CD14-positive monocyte (primary cell): ENCODE results near the gene TSHZ2. TPM values are rescaled to one million over a fixed set of nuclear protein-coding genes. Genes with fewer than 3 reads are reported as not detected.

Experiments
- DNase-seq, 3 donors: peaks; one replicate each; pipeline ENCODE4 v3.0.0-alpha.2; 2011 to 2022
- H2AFZ ChIP-seq: 2 replicates; pipeline ENCODE4 v1.6.0; 2012; ENCODE audit warnings: mild to moderate bottlenecking, low read depth, low read length, inconsistent platforms; ENCODE audit not compliant: insufficient read depth, poor library complexity, severe bottlenecking
- H3K27ac ChIP-seq, 2 donors: 1 replicate in 1 of 2; 2 replicates in 1 of 2; pipeline ENCODE4 v1.5.1; 2012 to 2013; ENCODE audit warnings: low read length in 2 of 2, control low read depth in 1 of 2, inconsistent platforms in 1 of 2, low read depth in 1 of 2, mild to moderate bottlenecking in 1 of 2
- H3K27me3 ChIP-seq, 2 donors: one replicate each; pipeline versions ENCODE4 v1.6.0 to v1.6.1; 2011 to 2013; ENCODE audit warnings: low read length in 2 of 2; ENCODE audit not compliant: control insufficient read depth in 2 of 2, insufficient read depth in 2 of 2
- H3K36me3 ChIP-seq, 2 donors: replicated peaks in 1 of 2; 1 replicate in 1 of 2; 2 replicates in 1 of 2; pipeline versions ENCODE4 v1.5.1 to v1.6.1; 2012 to 2013; ENCODE audit warnings: low read length in 2 of 2, control low read depth in 1 of 2, inconsistent platforms in 1 of 2, mild to moderate bottlenecking in 1 of 2; ENCODE audit not compliant: insufficient read depth in 2 of 2, control insufficient read depth in 1 of 2
- H3K4me1 ChIP-seq, 2 donors: 1 replicate in 1 of 2; 2 replicates in 1 of 2; pipeline versions ENCODE4 v1.5.1 to v1.6.1; 2012 to 2013; ENCODE audit warnings: low read length in 2 of 2, control low read depth in 1 of 2, inconsistent platforms in 1 of 2, mild to moderate bottlenecking in 1 of 2, moderate library complexity in 1 of 2; ENCODE audit not compliant: insufficient read depth in 2 of 2, control insufficient read depth in 1 of 2
- H3K4me2 ChIP-seq: replicated peaks from 2 replicates; pipeline ENCODE3; 2012; ENCODE audit warnings: low read length, moderate library complexity, mild to moderate bottlenecking; ENCODE audit not compliant: poor library complexity, severe bottlenecking; ENCODE audit errors: extremely low read depth
- H3K4me3 ChIP-seq, 3 experiments: fragments of 200-600 bp in 1 of 3; sonication (generic) in 1 of 3; replicated peaks in 1 of 3; 1 replicate in 2 of 3; 2 replicates in 1 of 3; pipeline ENCODE4 v1.5.1; 2011 to 2013; ENCODE audit warnings: low read length in 3 of 3, mild to moderate bottlenecking in 3 of 3, control low read depth in 2 of 3, low read depth in 2 of 3, inconsistent platforms in 1 of 3, moderate library complexity in 1 of 3
- H3K79me2 ChIP-seq: 2 replicates; pipeline ENCODE4 v1.6.0; 2012; ENCODE audit warnings: mild to moderate bottlenecking, control low read depth, inconsistent platforms, low read length, moderate library complexity; ENCODE audit not compliant: insufficient read depth
- H3K9ac ChIP-seq: 2 replicates; pipeline ENCODE4 v1.6.0; 2017; ENCODE audit warnings: low read length, mild to moderate bottlenecking; ENCODE audit not compliant: insufficient read depth, poor library complexity, severe bottlenecking
- H3K9me3 ChIP-seq, 2 donors: replicated peaks in 1 of 2; 1 replicate in 1 of 2; 2 replicates in 1 of 2; pipeline versions ENCODE4 v1.5.1 to v1.6.1; 2012 to 2013; ENCODE audit warnings: low read length in 2 of 2, control low read depth in 1 of 2; ENCODE audit not compliant: control insufficient read depth in 1 of 2, insufficient read depth in 1 of 2
- H4K20me1 ChIP-seq: 2 replicates; pipeline ENCODE4 v1.6.0; 2012; ENCODE audit warnings: mild to moderate bottlenecking, low read length, control low read depth, moderate library complexity; ENCODE audit not compliant: insufficient read depth
- H3K27ac Mint-ChIP-seq, 7 donors: one replicate each; pipeline ENCODE4 v1.8.0; 2020; ENCODE audit warnings: mild to moderate bottlenecking in 7 of 7, mixed read lengths in 7 of 7, moderate library complexity in 6 of 7, inconsistent platforms in 2 of 7
- H3K27me3 Mint-ChIP-seq, 3 donors: one replicate each; pipeline ENCODE4 v1.8.0; 2021 to 2022; ENCODE audit warnings: low read depth in 3 of 3, mild to moderate bottlenecking in 3 of 3, mixed read lengths in 3 of 3, moderate library complexity in 3 of 3, inconsistent platforms in 1 of 3
- H3K36me3 Mint-ChIP-seq, 2 donors: one replicate each; pipeline ENCODE4 v1.8.0; 2020; ENCODE audit warnings: mixed read lengths in 2 of 2, inconsistent platforms in 1 of 2, mild to moderate bottlenecking in 1 of 2
- H3K4me1 Mint-ChIP-seq: one replicate; pipeline ENCODE4 v1.8.0; 2020; ENCODE audit warnings: mild to moderate bottlenecking, mixed read lengths
- H3K4me3 Mint-ChIP-seq, 2 donors: one replicate each; pipeline ENCODE4 v1.8.0; 2020; ENCODE audit warnings: mild to moderate bottlenecking in 2 of 2, mixed read lengths in 2 of 2, moderate library complexity in 1 of 2
- H3K9me3 Mint-ChIP-seq, 7 donors: one replicate each; pipeline ENCODE4 v1.8.0; 2020 to 2022; ENCODE audit warnings: mixed read lengths in 7 of 7, mild to moderate bottlenecking in 6 of 7, moderate library complexity in 6 of 7, inconsistent platforms in 2 of 7
- CTCF ChIP-seq: fragments of 200-600 bp; IDR thresholded peaks from one replicate; pipeline ENCODE4 v1.8.0; 2022; ENCODE audit warnings: antibody characterized with exemption, mild to moderate bottlenecking
- WGBS: methylation state at CpG from one replicate; pipeline ENCODE4 v1.1.5; 2013; ENCODE audit warnings: missing lambda C conversion rate; ENCODE audit not compliant: insufficient coverage; 5-methylcytosine and 5-hydroxymethylcytosine counted together
- intact Hi-C, 2 donors: fragments of 100-400 bp; cut with micrococcal nuclease; formaldehyde crosslinking; loops; one replicate each; pipeline versions ENCODE4 v1.15.0 to v1.15.1; 2023
- polyA plus RNA-seq, 3 donors: library from polyadenylated mRNA; depleted of rRNA in 1 of 3; unstranded in 2 of 3; stranded (reverse) in 1 of 3; fragments of 300-500 nt in 2 of 3; fragments of >200 nt in 1 of 3; fragmentation: Illumina TruSeq in 2 of 3; gene quantifications; 1 replicate in 2 of 3; 2 replicates in 1 of 3; pipeline ENCODE4 v1.2.3, GENCODE V29; 2012 to 2021

TSHZ2 gene
- polyA plus RNA-seq, 3 donors: not detected

GRCh38 chr20:53177687-53178086, 205.5 kb downstream of the TSHZ2 start:
- no peak for TF ChIP-seq CTCF
- no peaks in the 10 kb centered on the region for H3K36me3 ChIP-seq
- H3K4me1 ChIP-seq: no peaks in the 10 kb centered on the region
- Mint-ChIP-seq H3K27me3 (peaks cover 4 to 14% (median 6%) of the 10 kb centered on the region in 3 donors), H3K4me1 (no peaks in the 10 kb centered on the region), H3K36me3 (no peaks in the 10 kb centered on the region), H3K4me3 (no peak overlapping the region), H3K9me3 (no peaks in the 10 kb centered on the region), H3K27ac (no peak overlapping the region)
- H3K9ac ChIP-seq: no peak overlapping the region
- H4K20me1 ChIP-seq: no peaks in the 10 kb centered on the region
- H3K27me3 ChIP-seq: no peaks in the 10 kb centered on the region
- no peak for DNase-seq
- H3K4me2 ChIP-seq: no peak overlapping the region
- H3K9me3 ChIP-seq: no peaks in the 10 kb centered on the region
- no peak overlapping the region for H2AFZ ChIP-seq
- no peaks in the 10 kb centered on the region for H3K79me2 ChIP-seq
- H3K4me3 ChIP-seq: no peak overlapping the region
- intact Hi-C loops: no loop called here
- no peak overlapping the region for H3K27ac ChIP-seq
- WGBS: 93% methylated on average over 2 of the region's 2 CpGs

GRCh38 chr20:53179749-53180148, 207.6 kb downstream of the TSHZ2 start:
- Histone ChIP-seq H3K4me3 (no peak overlapping the region), H3K4me1 (no peaks in the 10 kb centered on the region), H3K79me2 (no peaks in the 10 kb centered on the region), H3K27ac (no peak overlapping the region), H3K36me3 (no peaks in the 10 kb centered on the region), H3K9me3 (no peaks in the 10 kb centered on the region), H3K9ac (no peak overlapping the region), H3K27me3 (no peaks in the 10 kb centered on the region), H4K20me1 (no peaks in the 10 kb centered on the region), H3K4me2 (no peak overlapping the region), H2AFZ (no peak overlapping the region)
- Mint-ChIP-seq H3K9me3 (no peaks in the 10 kb centered on the region), H3K36me3 (no peaks in the 10 kb centered on the region), H3K4me3 (no peak overlapping the region), H3K27ac (no peak overlapping the region), H3K4me1 (no peaks in the 10 kb centered on the region), H3K27me3 (peaks cover 3 to 12% (median 6%) of the 10 kb centered on the region in 3 donors)
- 95% methylated on average over 6 of the region's 10 CpGs for WGBS
- DNase-seq: no peak
- no peak for TF ChIP-seq CTCF
- intact Hi-C loops: no loop called here
